Natural killer cell treated with Interleukin-12 subunit alpha and Interleukin-12 subunit beta and Interleukin-15 and Interleukin-18, amount 100 ng/mL, for 72 hours (primary cell): ENCODE results near the gene ADAMTS20. TPM values are rescaled to one million over a fixed set of nuclear protein-coding genes. Genes with fewer than 3 reads are reported as not detected.
"Not testable (repeated sequence)": the region's sequence is repeated elsewhere in the genome, so short reads cannot be mapped to it uniquely, and the experiment has no call there.

ENCODE experiments used
- ATAC-seq, 2 donors: fragments of 150-1000 bp; cut with Tn5 transposase in 1 of 2; sonication (Bioruptor Pico), chemical (Tn5 transposase) in 1 of 2; 2 replicates each; pipeline ENCODE4 v1.10.0; 2021
- DNase-seq: peaks from one replicate; pipeline ENCODE4 v3.0.0; 2022; ENCODE audit warnings: low spot score
- H3K27ac Mint-ChIP-seq, 2 donors: 1 replicate in 1 of 2; 2 replicates in 1 of 2; pipeline ENCODE4 v1.8.0; 2022; ENCODE audit warnings: mixed read lengths in 2 of 2, mild to moderate bottlenecking in 1 of 2, moderate library complexity in 1 of 2
- H3K27me3 Mint-ChIP-seq, 2 donors: 1 replicate in 1 of 2; 2 replicates in 1 of 2; pipeline ENCODE4 v1.8.0; 2022; ENCODE audit warnings: mixed read lengths in 2 of 2
- H3K36me3 Mint-ChIP-seq: one replicate; pipeline ENCODE4 v1.8.0; 2022; ENCODE audit warnings: mixed read lengths
- H3K4me1 Mint-ChIP-seq, 2 donors: 1 replicate in 1 of 2; 2 replicates in 1 of 2; pipeline ENCODE4 v1.8.0; 2022; ENCODE audit warnings: low read depth in 2 of 2, mixed read lengths in 2 of 2, mild to moderate bottlenecking in 1 of 2
- H3K4me3 Mint-ChIP-seq: one replicate; pipeline ENCODE4 v1.8.0; 2022; ENCODE audit warnings: mixed read lengths
- H3K9me3 Mint-ChIP-seq: 2 replicates; pipeline ENCODE4 v1.8.0; 2022; ENCODE audit warnings: mixed read lengths
- total RNA-seq, 2 donors: library from RNA; stranded (reverse); gene quantifications; one replicate each; pipeline ENCODE4 v1.2.3, GENCODE V29; 2022

ADAMTS20 gene
- total RNA-seq, 2 donors from 2014 or later: not detected

DNA sequence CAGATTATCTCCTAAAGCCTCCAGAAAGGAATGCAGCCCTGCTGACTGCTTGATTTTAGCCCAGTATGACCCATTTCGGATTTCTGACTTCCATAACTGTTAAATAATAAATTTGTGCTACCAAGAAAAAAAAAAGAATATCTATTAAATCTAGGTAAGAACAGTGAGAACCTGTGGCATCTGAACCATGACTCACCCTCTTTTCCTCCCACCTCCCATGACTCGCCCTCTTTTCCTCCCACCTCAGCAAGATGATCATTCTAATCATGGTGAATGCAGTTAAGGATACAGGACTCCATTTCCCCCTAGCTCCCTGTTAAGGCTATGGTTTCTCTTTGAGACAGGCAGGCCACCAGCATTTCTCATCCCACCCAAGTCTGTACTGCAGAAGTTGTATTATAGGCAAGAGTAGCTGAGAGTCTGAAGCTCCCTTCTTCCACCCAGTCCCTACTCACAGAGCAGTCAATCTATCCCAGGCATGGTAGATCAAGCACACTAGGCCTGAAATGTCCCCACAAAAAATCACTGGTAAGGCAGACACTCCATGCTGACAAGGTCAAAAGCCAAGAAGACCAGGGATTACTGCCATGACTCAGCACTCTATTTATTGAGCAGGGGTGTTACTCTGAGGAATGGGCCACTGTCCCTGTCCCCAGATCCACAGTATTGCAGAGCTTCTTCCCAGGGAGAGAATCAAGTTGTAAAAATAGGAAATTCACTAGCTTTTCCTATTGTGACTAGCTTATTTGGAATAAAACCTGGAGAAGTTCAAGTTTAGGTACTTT lies 188.9 kb downstream of the ADAMTS20 start:
- no peak overlapping the region for H3K4me3 Mint-ChIP-seq
- no peak overlapping the region for H3K27ac Mint-ChIP-seq
- H3K27me3 Mint-ChIP-seq: no peaks in the 10 kb centered on the region
- no peaks in the 10 kb centered on the region for H3K4me1 Mint-ChIP-seq
- no peak for ATAC-seq
- no peak for DNase-seq
- no peaks in the 10 kb centered on the region for H3K36me3 Mint-ChIP-seq
- H3K9me3 Mint-ChIP-seq: peaks cover 11% of the 10 kb centered on the region

GRCh38 chr12:43361031-43361710 lies 190.8 kb downstream of the ADAMTS20 start:
- no peak for ATAC-seq
- H3K9me3 Mint-ChIP-seq: peaks cover 11% of the 10 kb centered on the region

DNA sequence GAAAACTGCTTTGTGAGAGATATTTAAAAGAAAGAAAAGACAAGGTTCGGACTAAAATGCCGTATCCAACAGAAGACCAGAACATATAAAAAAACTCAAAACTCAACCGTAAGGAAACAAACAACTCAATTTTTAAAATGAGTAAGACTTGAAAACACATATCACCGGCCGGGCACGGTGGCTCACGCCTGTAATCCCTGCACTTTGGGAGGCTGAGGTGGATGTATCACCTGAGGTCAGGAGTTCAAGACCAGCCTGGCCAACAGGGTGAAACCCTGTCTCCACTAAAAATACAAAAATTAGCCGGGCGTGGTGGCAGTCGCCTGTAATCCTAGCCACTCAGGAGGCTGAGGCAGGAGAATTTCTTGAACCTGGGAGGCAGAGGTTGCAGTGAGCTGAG lies 192.0 kb downstream of the ADAMTS20 start:
- DNase-seq, H3K27ac Mint-ChIP-seq, H3K36me3 Mint-ChIP-seq, H3K4me3 Mint-ChIP-seq, ATAC-seq, H3K4me1 Mint-ChIP-seq, H3K27me3 Mint-ChIP-seq: not testable (repeated sequence)
- H3K9me3 Mint-ChIP-seq: peaks cover 11% of the 10 kb centered on the region

More at GRCh38 chr12:43361031-43361710, 190.8 kb downstream of the ADAMTS20 start:
- Mint-ChIP-seq H3K27ac (no peak overlapping the region), H3K4me3 (no peak overlapping the region), H3K36me3 (no peaks in the 10 kb centered on the region), H3K27me3 (no peaks in the 10 kb centered on the region), H3K4me1 (no peaks in the 10 kb centered on the region)
- no peak for DNase-seq

DNA sequence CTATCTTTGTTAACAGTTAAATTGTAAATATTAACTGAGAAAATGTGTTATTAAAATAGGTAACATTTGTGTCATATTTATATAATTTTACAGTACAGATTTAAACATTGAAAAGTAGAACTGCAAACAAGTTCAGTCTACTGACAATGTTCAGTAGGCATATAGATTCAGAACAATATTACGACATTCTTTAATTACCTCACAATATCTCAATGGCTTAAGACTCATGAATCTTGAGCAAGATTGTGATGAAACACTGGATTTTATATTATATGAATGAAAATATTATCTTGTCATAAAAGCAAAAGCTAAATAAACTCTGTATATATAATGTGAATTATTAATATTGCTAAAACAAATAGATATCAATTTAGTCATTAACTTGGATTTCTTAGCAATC lies 194.9 kb downstream of the ADAMTS20 start:
- DNase-seq: no peak
- Mint-ChIP-seq H3K9me3 (peaks cover 2% of the 10 kb centered on the region), H3K27ac (no peak overlapping the region), H3K4me1 (no peaks in the 10 kb centered on the region), H3K4me3 (no peak overlapping the region), H3K36me3 (no peaks in the 10 kb centered on the region), H3K27me3 (no peaks in the 10 kb centered on the region)
- no peak for ATAC-seq

- Mint-ChIP-seq H3K27me3 (no peaks in the 10 kb centered on the region), H3K4me3 (no peak overlapping the region), H3K27ac (no peak overlapping the region), H3K36me3 (no peaks in the 10 kb centered on the region), H3K9me3 (no peaks in the 10 kb centered on the region), H3K4me1 (no peaks in the 10 kb centered on the region)
- ATAC-seq (no peak), DNase-seq (no peak)
These were observed 200.0 kb downstream of the ADAMTS20 start for GRCh38 chr12:43352001-43352400.

- Mint-ChIP-seq H3K4me3 (no peak overlapping the region), H3K27me3 (no peaks in the 10 kb centered on the region), H3K9me3 (no peaks in the 10 kb centered on the region), H3K4me1 (no peaks in the 10 kb centered on the region), H3K36me3 (peaks cover 6% of the 10 kb centered on the region), H3K27ac (no peak overlapping the region)
- ATAC-seq (no peak), DNase-seq (no peak)
These were observed 202.1 kb downstream of the ADAMTS20 start for GRCh38 chr12:43349863-43350262.

DNA sequence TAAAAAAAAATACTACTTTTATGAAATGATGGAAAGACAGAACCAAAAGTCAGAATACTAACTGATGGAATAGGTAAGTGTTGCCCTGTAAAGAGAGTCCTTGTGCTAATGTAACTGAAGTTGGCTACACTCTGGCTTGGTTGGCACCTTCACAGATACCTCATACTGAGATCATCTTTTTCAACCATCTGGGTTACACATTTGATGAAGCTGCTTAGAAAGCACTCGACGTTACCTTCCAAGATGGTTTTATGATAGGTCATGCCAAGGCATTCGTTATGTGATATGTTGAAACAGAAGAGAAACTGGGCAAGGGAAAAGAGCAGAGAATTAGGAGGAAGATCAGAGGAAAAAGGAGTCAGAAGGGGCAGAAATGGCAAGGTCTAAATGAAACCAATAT lies 203.8 kb downstream of the ADAMTS20 start:
- no peaks in the 10 kb centered on the region for H3K4me1 Mint-ChIP-seq
- peaks cover 6% of the 10 kb centered on the region for H3K36me3 Mint-ChIP-seq
- H3K27me3 Mint-ChIP-seq: no peaks in the 10 kb centered on the region
- no peaks in the 10 kb centered on the region for H3K9me3 Mint-ChIP-seq
- H3K4me3 Mint-ChIP-seq: no peak overlapping the region
- no peak overlapping the region for H3K27ac Mint-ChIP-seq
- no peak for ATAC-seq
- DNase-seq: no peak

DNA sequence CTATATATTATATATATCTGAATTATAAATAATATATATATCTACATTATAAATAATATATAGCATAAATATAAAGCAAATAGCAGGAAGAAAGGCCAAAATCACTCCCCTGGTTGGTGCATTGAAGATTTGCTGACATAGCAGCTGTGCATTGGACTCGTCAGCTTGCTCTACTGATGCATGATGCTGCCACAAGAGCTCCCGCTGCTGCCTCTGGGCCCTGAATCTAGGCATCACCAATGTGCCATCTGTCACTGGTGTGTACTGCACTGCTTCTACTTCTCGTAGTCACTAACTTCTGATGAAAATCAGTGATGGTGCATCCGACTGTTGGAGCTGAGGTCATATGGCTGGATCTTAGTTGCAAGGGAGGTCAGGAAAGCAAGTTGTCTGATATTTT lies 205.0 kb downstream of the ADAMTS20 start:
- H3K4me1 Mint-ChIP-seq: no peaks in the 10 kb centered on the region
- ATAC-seq: no peak
- DNase-seq: no peak
- H3K36me3 Mint-ChIP-seq: peaks cover 6% of the 10 kb centered on the region
- H3K4me3 Mint-ChIP-seq: no peak overlapping the region
- no peak overlapping the region for H3K27ac Mint-ChIP-seq
- H3K9me3 Mint-ChIP-seq: no peaks in the 10 kb centered on the region
- H3K27me3 Mint-ChIP-seq: no peaks in the 10 kb centered on the region

- Mint-ChIP-seq H3K4me1 (no peaks in the 10 kb centered on the region), H3K27ac (no peak overlapping the region), H3K27me3 (no peaks in the 10 kb centered on the region), H3K36me3 (peaks cover 6% of the 10 kb centered on the region), H3K9me3 (no peaks in the 10 kb centered on the region), H3K4me3 (no peak overlapping the region)
- DNase-seq: no peak
- ATAC-seq: no peak
These were observed 207.0 kb downstream of the ADAMTS20 start for GRCh38 chr12:43345023-43345422.

GRCh38 chr12:43341785-43342313 lies 210.2 kb downstream of the ADAMTS20 start:
- not testable (repeated sequence) for H3K36me3 Mint-ChIP-seq, H3K4me1 Mint-ChIP-seq, H3K4me3 Mint-ChIP-seq, DNase-seq, H3K27me3 Mint-ChIP-seq, H3K9me3 Mint-ChIP-seq, ATAC-seq, H3K27ac Mint-ChIP-seq

GRCh38 chr12:43338848-43339526 lies 213.0 kb downstream of the ADAMTS20 start:
- no peaks in the 10 kb centered on the region for H3K9me3 Mint-ChIP-seq
- no peak overlapping the region for H3K27ac Mint-ChIP-seq
- no peak overlapping the region for H3K4me3 Mint-ChIP-seq
- no peaks in the 10 kb centered on the region for H3K4me1 Mint-ChIP-seq
- no peak for ATAC-seq
- no peaks in the 10 kb centered on the region for H3K36me3 Mint-ChIP-seq
- H3K27me3 Mint-ChIP-seq: no peaks in the 10 kb centered on the region
- DNase-seq: no peak

GRCh38 chr12:43337571-43338444 lies 214.2 kb downstream of the ADAMTS20 start:
- no peaks in the 10 kb centered on the region for H3K36me3 Mint-ChIP-seq
- H3K4me3 Mint-ChIP-seq: no peak overlapping the region
- H3K4me1 Mint-ChIP-seq: no peaks in the 10 kb centered on the region
- no peak for ATAC-seq
- DNase-seq: no peak
- no peaks in the 10 kb centered on the region for H3K9me3 Mint-ChIP-seq
- no peaks in the 10 kb centered on the region for H3K27me3 Mint-ChIP-seq
- H3K27ac Mint-ChIP-seq: no peak overlapping the region

DNA sequence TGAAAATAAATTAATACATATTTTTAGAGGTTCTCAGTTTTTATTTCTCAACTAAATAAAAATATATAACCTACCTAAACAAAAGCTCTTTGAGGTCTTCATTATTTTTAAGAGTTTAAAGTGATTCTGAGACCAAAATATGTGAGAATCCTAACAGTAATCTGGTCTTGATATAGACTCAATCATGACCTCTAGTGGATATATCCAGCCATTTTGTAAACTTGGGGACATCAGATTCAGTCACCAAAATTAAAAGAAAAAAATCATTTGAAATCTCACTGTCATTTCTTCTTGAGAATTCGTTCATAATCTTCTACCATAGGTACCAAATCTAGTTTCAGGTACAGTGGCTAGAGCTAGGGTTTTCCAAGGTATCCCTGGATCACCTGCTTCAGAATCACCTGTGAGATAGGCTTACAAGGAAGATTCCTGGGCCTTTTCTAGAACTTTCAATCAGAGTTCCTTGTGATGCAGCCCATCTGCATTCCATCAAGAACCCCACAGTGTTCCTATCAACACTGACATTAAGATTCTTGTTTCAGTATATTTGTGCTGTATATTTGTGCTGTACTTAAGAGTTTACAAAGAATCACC lies 214.9 kb downstream of the ADAMTS20 start:
- ATAC-seq (no peak), DNase-seq (no peak)
- H3K27me3 Mint-ChIP-seq: no peaks in the 10 kb centered on the region
- no peaks in the 10 kb centered on the region for H3K4me1 Mint-ChIP-seq
- H3K36me3 Mint-ChIP-seq: no peaks in the 10 kb centered on the region
- H3K4me3 Mint-ChIP-seq: no peak overlapping the region
- H3K9me3 Mint-ChIP-seq: peaks cover 3% of the 10 kb centered on the region
- no peak overlapping the region for H3K27ac Mint-ChIP-seq
